HepG2 (cell line): Measurements from ENCODE around the gene THAP5. TPM values are rescaled to one million over a fixed set of nuclear protein-coding genes. Genes with fewer than 3 reads are reported as not detected.

Experiments
- ATAC-seq: fragments of 200-7000 bp; cut with Tn5 transposase; 3 replicates; pipeline ENCODE4 v1.9.1; 2020; ENCODE audit warnings: mild to moderate bottlenecking, moderate library complexity
- BruUV-seq: library from RNA; stranded (reverse); fragments of 400-500 nt; replicated peaks from 2 replicates; lab custom pipeline; 2021; lab: Mats Ljungman, UMichigan
- CTCF ChIA-PET: fragments of 300-600 bp; formaldehyde crosslinking; extraction: SDS; loops from one replicate; lab custom pipeline; 2021; ENCODE audit warnings: low total read pairs, inconsistent platforms, low intra/inter-chr PET ratio; lab: Yijun Ruan, JAX
- POLR2A ChIA-PET: fragments of 350-600 bp; sonication (Branson Sonifier 250); formaldehyde crosslinking; loops from one replicate; lab custom pipeline; 2020; ENCODE audit warnings: antibody characterized with exemption, inconsistent platforms; lab: Yijun Ruan, JAX
- DNase-seq: peaks from one replicate; pipeline ENCODE4 v3.0.0-alpha.2; 2015; ENCODE audit warnings: low spot score
- FAIRE-seq: peaks from 3 replicates; lab custom pipeline; 2011; peaks lifted over from hg19 to GRCh38; lab: Jason Lieb, UNC
- H2AFZ ChIP-seq: one replicate; pipeline ENCODE4 v1.6.1; 2011; ENCODE audit warnings: low read length, inconsistent platforms
- H3K27ac ChIP-seq: fragments of 300-600 bp; 3 replicates; pipeline ENCODE4 v1.8.0; 2011; ENCODE audit warnings: mixed run types, mild to moderate bottlenecking, mixed read lengths, low read length, inconsistent platforms; ENCODE audit not compliant: insufficient read depth; ENCODE audit errors: extremely low read length
- H3K27me3 ChIP-seq, 2 experiments: fragments of 200-600 bp in 1 of 2; 2 replicates in 1 of 2; 3 replicates in 1 of 2; pipeline versions ENCODE4 v1.6.0 to v1.8.0; 2011; ENCODE audit warnings: low read length in 2 of 2, mild to moderate bottlenecking in 2 of 2, moderate library complexity in 2 of 2, inconsistent platforms in 1 of 2; ENCODE audit not compliant: insufficient read depth in 2 of 2, control insufficient read depth in 1 of 2
- H3K36me3 ChIP-seq, 2 experiments: fragments of 200-600 bp in 1 of 2; replicated peaks in 1 of 2; 2 replicates in 1 of 2; 3 replicates in 1 of 2; pipeline versions ENCODE4 v1.5.1 to v1.8.0; 2011; ENCODE audit warnings: low read length in 2 of 2, inconsistent platforms in 1 of 2; ENCODE audit not compliant: insufficient read depth in 2 of 2, control insufficient read depth in 1 of 2
- H3K4me1 ChIP-seq: 2 replicates; pipeline ENCODE4 v1.5.1; 2012; ENCODE audit warnings: low read length, inconsistent platforms; ENCODE audit not compliant: insufficient read depth
- H3K4me2 ChIP-seq: 2 replicates; pipeline ENCODE4 v1.6.0; 2011; ENCODE audit warnings: low read depth, low read length, inconsistent platforms
- H3K4me3 ChIP-seq, 3 experiments: fragments of 200-600 bp in 1 of 3; sonication (generic), shearing (Covaris generic) in 1 of 3; replicated peaks in 1 of 3; 2 replicates each; pipeline ENCODE4 v1.5.1; 2011 to 2016; ENCODE audit warnings: low read length in 3 of 3, inconsistent platforms in 2 of 3, low read depth in 2 of 3, mild to moderate bottlenecking in 2 of 3, control low read depth in 1 of 3, mixed read lengths in 1 of 3; ENCODE audit not compliant: insufficient read depth in 1 of 3
- H3K79me2 ChIP-seq: one replicate; pipeline ENCODE4 v1.6.1; 2011; ENCODE audit warnings: low read length, inconsistent platforms; ENCODE audit not compliant: insufficient read depth
- H3K9ac ChIP-seq: 2 replicates; pipeline ENCODE4 v1.6.0; 2011; ENCODE audit warnings: mild to moderate bottlenecking, low read depth, low read length, inconsistent platforms; ENCODE audit not compliant: insufficient read depth
- H3K9me3 ChIP-seq: 2 replicates; pipeline ENCODE4 v1.5.1; 2012; ENCODE audit warnings: mild to moderate bottlenecking, low read length
- H4K20me1 ChIP-seq: 2 replicates; pipeline ENCODE4 v1.6.0; 2011; ENCODE audit warnings: inconsistent platforms, mild to moderate bottlenecking, low read length, moderate library complexity; ENCODE audit not compliant: insufficient read depth
- EP300 ChIP-seq, 3 experiments: sonication (generic) in 1 of 3; formaldehyde crosslinking in 1 of 3; IDR thresholded peaks; 2 replicates each; pipeline versions ENCODE4 v1.5.1 to v1.6.1; 2011 to 2020; ENCODE audit warnings: low read depth in 2 of 3, low read length in 2 of 3, borderline replicate concordance in 1 of 3, improper control_type of control experiment in 1 of 3, mild to moderate bottlenecking in 1 of 3, missing genetic modification reagents in 1 of 3, moderate library complexity in 1 of 3
- GATAD1 ChIP-seq: IDR thresholded peaks from 2 replicates; pipeline ENCODE4 v1.6.1; 2016; ENCODE audit warnings: missing genetic modification reagents, missing compliant biosample characterization
- RELA ChIP-seq: sonication (generic); formaldehyde crosslinking; IDR thresholded peaks from 2 replicates; pipeline ENCODE4 v1.4.0; 2020; ENCODE audit warnings: missing genetic modification reagents
- ZKSCAN5 ChIP-seq: sonication (generic); formaldehyde crosslinking; IDR thresholded peaks from 2 replicates; pipeline ENCODE4 v1.5.1; 2020; ENCODE audit warnings: mild to moderate bottlenecking, missing genetic modification reagents
- ZNF629 ChIP-seq: sonication (generic); formaldehyde crosslinking; conservative IDR thresholded peaks from 2 replicates; pipeline ENCODE4 v1.5.0; 2020; ENCODE audit warnings: missing genetic modification reagents
- WGBS: methylation state at CpG from one replicate; pipeline ENCODE4 v1.1.6; 2017; ENCODE audit warnings: low lambda C conversion rate; 5-methylcytosine and 5-hydroxymethylcytosine counted together
- in situ Hi-C: cut with HindIII; loops from 2 replicates; pipeline ENCODE4 v1.10.0; 2017; ENCODE audit warnings: low pct_unique_long_range_greater_than_20kb; ENCODE audit not compliant: extremely low pct_ligation_motif_present
- intact Hi-C: fragments of 100-400 bp; cut with micrococcal nuclease; formaldehyde crosslinking; loops from one replicate; pipeline ENCODE4 v1.10.0; 2022; ENCODE audit not compliant: unreplicated experiment
- polyA plus RNA-seq, 8 experiments: library from polyadenylated mRNA; depleted of rRNA in 3 of 8; stranded (reverse) in 7 of 8; unstranded in 1 of 8; fragments of >200 nt; fragmentation: Illumina TruSeq in 4 of 8; extraction: Trizol in 4 of 8; gene quantifications; 2 replicates each; pipeline versions ENCODE4 v1.2.1 to v1.2.3, GENCODE V29; 2011 to 2016; ENCODE audit warnings: low read depth in 4 of 8, missing spikeins in 1 of 8, mixed read lengths in 1 of 8; ENCODE audit not compliant: insufficient read depth in 1 of 8
- total RNA-seq, 5 experiments: library from RNA; depleted of rRNA; stranded (reverse); fragments of >200 nt; fragmentation: Illumina TruSeq; extraction: Trizol; gene quantifications; 2 replicates each; pipeline ENCODE4 v1.2.3, GENCODE V29; 2016; ENCODE audit warnings: low read depth in 1 of 5
- TF ChIP-seq, protein P1 (sequence below): sonication (generic); formaldehyde crosslinking; IDR thresholded peaks from 2 replicates; pipeline ENCODE4 v1.5.0; 2020; ENCODE audit warnings: mild to moderate bottlenecking, missing genetic modification reagents, moderate library complexity
- TF ChIP-seq, protein P2 (sequence below): sonication (generic); formaldehyde crosslinking; IDR thresholded peaks from 2 replicates; pipeline ENCODE4 v1.4.0; 2020; ENCODE audit warnings: missing genetic modification reagents
- TF ChIP-seq, protein P3 (sequence below), 2 experiments: fragments of 450-650 bp in 1 of 2; sonication (generic) in 1 of 2; formaldehyde crosslinking in 1 of 2; IDR thresholded peaks; 2 replicates each; pipeline versions ENCODE4 v1.6.1 to v1.8.0; 2016 to 2022; ENCODE audit warnings: antibody characterized with exemption in 1 of 2, mild to moderate bottlenecking in 1 of 2, missing genetic modification reagents in 1 of 2

THAP5 gene
- total and polyA plus RNA-seq, 2 of the 13 experiments (the other 11 are each of a cell fraction or from before 2014, with no cell fraction given), result 3.6 to 11.8 TPM

DNA sequence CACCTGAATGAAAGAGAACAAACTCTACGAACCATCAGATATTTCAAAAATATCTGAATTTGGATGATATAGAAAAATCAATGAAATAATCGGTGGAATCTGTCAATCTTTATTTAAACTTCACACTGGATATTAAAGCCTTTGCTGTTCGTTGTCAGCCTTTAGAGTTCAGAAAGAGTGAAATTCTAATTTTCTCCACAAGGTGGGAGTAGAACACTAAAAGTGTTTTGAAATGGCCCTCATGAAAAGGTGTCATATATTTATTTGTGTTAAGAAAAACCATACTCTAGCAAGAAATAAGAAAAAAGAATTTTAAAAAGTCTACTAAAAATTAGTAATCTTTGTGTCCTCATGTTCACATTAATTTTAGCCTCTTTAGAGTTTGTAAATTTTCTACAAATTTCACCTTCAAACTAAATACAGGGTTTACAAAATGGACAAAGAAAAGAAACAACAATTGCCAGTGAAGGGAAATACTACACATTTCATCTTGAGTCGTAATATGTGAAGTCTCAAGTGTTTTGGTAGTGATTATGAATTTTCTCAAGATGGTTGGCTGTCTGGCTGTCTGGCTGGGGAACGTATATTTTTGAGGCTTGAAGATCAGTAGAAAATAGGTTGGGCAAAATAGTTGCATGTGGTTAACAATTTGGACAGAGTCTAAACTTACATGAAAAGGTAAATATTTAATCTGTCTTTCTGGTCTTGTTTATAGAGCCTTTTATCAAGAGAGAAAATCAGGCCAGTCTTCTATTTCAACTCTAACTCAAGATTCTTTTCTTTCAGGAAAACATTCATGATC, 43.8 kb upstream of the THAP5 start (continued):
- TF ChIP-seq, protein P1, sequence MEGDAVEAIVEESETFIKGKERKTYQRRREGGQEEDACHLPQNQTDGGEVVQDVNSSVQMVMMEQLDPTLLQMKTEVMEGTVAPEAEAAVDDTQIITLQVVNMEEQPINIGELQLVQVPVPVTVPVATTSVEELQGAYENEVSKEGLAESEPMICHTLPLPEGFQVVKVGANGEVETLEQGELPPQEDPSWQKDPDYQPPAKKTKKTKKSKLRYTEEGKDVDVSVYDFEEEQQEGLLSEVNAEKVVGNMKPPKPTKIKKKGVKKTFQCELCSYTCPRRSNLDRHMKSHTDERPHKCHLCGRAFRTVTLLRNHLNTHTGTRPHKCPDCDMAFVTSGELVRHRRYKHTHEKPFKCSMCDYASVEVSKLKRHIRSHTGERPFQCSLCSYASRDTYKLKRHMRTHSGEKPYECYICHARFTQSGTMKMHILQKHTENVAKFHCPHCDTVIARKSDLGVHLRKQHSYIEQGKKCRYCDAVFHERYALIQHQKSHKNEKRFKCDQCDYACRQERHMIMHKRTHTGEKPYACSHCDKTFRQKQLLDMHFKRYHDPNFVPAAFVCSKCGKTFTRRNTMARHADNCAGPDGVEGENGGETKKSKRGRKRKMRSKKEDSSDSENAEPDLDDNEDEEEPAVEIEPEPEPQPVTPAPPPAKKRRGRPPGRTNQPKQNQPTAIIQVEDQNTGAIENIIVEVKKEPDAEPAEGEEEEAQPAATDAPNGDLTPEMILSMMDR, result peak; percentile 63
- no peak for TF ChIP-seq ZNF629
- no peak for TF ChIP-seq RELA
- TF ChIP-seq EP300 (IDR thresholded peaks at IDR 0.05; ENCODE audit: low read depth in 2 of 2, low read length in 2 of 2), result no peak
- TF ChIP-seq EP300 (CRISPR knock-in tag; IDR thresholded peaks at IDR 0.05; ENCODE audit: borderline replicate concordance), result no peak
- TF ChIP-seq ZKSCAN5 (CRISPR knock-in tag), result no peak

DNA sequence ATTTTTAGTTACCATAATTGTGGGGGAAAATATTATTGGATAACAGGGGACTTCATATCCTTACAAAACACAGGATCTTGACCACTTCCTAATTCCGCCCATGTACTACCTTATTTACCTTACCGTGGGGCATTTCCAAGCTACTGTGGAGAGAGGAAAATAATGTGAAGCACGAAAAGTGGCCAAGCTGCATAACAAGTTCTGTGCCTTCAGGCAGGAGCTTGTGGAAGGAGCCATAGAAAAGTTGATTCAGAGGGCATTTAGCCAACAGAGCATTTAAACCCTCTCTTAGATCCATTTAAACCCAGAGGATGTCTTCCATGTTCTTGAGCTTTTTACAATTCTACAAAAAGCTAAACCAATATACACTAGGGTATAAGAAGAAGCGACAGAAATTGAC, 41.8 kb upstream of the THAP5 start:
- no TSS peak for BruUV-seq
- DNase-seq (no peak), FAIRE-seq (no peak), ATAC-seq (no peak)
- H3K4me2 ChIP-seq, result no peak overlapping the region
- POLR2A ChIA-PET, result no interaction called here
- no peaks in the 10 kb centered on the region for H3K79me2 ChIP-seq
- no peak overlapping the region for H3K4me3 ChIP-seq
- no peaks in the 10 kb centered on the region for H4K20me1 ChIP-seq
- peaks cover 23% of the 10 kb centered on the region for H3K4me1 ChIP-seq
- intact Hi-C loops (loop anchor here (5.0 kb wide), 1 partner anchor 196 kb away; no protein-coding TSS in a partner anchor), in situ Hi-C loops (loop anchor here (25.0 kb wide), 1 partner anchor 1476 kb away; no protein-coding TSS in a partner anchor)
- no peak overlapping the region for H2AFZ ChIP-seq
- CTCF ChIA-PET, result no interaction called here
- no peaks in the 10 kb centered on the region for H3K27me3 ChIP-seq
- no peaks in the 10 kb centered on the region for H3K36me3 ChIP-seq
- no peak overlapping the region for H3K27ac ChIP-seq
- 7% methylated on average over 4 of the region's 4 CpGs for WGBS
- no peak overlapping the region for H3K9ac ChIP-seq
- no peaks in the 10 kb centered on the region for H3K9me3 ChIP-seq
- TF ChIP-seq, protein P2, sequence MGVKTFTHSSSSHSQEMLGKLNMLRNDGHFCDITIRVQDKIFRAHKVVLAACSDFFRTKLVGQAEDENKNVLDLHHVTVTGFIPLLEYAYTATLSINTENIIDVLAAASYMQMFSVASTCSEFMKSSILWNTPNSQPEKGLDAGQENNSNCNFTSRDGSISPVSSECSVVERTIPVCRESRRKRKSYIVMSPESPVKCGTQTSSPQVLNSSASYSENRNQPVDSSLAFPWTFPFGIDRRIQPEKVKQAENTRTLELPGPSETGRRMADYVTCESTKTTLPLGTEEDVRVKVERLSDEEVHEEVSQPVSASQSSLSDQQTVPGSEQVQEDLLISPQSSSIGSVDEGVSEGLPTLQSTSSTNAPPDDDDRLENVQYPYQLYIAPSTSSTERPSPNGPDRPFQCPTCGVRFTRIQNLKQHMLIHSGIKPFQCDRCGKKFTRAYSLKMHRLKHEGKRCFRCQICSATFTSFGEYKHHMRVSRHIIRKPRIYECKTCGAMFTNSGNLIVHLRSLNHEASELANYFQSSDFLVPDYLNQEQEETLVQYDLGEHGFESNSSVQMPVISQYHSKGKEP (CRISPR knock-in tag), result no peak
- no peak for TF ChIP-seq GATAD1 (CRISPR knock-in tag)
- TF ChIP-seq, protein P3, sequence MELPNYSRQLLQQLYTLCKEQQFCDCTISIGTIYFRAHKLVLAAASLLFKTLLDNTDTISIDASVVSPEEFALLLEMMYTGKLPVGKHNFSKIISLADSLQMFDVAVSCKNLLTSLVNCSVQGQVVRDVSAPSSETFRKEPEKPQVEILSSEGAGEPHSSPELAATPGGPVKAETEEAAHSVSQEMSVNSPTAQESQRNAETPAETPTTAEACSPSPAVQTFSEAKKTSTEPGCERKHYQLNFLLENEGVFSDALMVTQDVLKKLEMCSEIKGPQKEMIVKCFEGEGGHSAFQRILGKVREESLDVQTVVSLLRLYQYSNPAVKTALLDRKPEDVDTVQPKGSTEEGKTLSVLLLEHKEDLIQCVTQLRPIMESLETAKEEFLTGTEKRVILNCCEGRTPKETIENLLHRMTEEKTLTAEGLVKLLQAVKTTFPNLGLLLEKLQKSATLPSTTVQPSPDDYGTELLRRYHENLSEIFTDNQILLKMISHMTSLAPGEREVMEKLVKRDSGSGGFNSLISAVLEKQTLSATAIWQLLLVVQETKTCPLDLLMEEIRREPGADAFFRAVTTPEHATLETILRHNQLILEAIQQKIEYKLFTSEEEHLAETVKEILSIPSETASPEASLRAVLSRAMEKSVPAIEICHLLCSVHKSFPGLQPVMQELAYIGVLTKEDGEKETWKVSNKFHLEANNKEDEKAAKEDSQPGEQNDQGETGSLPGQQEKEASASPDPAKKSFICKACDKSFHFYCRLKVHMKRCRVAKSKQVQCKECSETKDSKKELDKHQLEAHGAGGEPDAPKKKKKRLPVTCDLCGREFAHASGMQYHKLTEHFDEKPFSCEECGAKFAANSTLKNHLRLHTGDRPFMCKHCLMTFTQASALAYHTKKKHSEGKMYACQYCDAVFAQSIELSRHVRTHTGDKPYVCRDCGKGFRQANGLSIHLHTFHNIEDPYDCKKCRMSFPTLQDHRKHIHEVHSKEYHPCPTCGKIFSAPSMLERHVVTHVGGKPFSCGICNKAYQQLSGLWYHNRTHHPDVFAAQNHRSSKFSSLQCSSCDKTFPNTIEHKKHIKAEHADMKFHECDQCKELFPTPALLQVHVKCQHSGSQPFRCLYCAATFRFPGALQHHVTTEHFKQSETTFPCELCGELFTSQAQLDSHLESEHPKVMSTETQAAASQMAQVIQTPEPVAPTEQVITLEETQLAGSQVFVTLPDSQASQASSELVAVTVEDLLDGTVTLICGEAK (IDR thresholded peaks at IDR 0.05), result no peak
- TF ChIP-seq, protein P3 (CRISPR knock-in tag; IDR thresholded peaks at IDR 0.05), result no peak
